ENCODE data around the gene TGFB2.

DNA sequence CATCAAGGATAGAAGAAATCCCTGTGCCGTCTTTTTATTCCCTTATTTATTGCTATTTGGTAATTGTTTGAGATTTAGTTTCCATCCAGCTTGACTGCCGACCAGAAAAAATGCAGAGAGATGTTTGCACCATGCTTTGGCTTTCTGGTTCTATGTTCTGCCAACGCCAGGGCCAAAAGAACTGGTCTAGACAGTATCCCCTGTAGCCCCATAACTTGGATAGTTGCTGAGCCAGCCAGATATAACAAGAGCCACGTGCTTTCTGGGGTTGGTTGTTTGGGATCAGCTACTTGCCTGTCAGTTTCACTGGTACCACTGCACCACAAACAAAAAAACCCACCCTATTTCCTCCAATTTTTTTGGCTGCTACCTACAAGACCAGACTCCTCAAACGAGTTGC lies 99.0 kb downstream of the TGFB2 start:
- TF ChIP-seq, protein P1, sequence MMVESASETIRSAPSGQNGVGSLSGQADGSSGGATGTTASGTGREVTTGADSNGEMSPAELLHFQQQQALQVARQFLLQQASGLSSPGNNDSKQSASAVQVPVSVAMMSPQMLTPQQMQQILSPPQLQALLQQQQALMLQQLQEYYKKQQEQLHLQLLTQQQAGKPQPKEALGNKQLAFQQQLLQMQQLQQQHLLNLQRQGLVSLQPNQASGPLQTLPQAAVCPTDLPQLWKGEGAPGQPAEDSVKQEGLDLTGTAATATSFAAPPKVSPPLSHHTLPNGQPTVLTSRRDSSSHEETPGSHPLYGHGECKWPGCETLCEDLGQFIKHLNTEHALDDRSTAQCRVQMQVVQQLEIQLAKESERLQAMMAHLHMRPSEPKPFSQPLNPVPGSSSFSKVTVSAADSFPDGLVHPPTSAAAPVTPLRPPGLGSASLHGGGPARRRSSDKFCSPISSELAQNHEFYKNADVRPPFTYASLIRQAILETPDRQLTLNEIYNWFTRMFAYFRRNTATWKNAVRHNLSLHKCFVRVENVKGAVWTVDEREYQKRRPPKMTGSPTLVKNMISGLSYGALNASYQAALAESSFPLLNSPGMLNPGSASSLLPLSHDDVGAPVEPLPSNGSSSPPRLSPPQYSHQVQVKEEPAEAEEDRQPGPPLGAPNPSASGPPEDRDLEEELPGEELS (CRISPR knock-in tag; IDR thresholded peaks at IDR 0.05): no peak
- TF ChIP-seq TEAD4 (CRISPR knock-in tag; IDR thresholded peaks at IDR 0.05) (no peak), GABPB1 (CRISPR knock-in tag; IDR thresholded peaks at IDR 0.05) (no peak), FOXJ3 (CRISPR knock-in tag; IDR thresholded peaks at IDR 0.05; ENCODE audit: borderline replicate concordance) (no peak), ZNF121 (CRISPR knock-in tag; IDR thresholded peaks at IDR 0.05) (no peak), NR1H2 (CRISPR knock-in tag; IDR thresholded peaks at IDR 0.05) (no peak), CREB1 (CRISPR knock-in tag; IDR thresholded peaks at IDR 0.05) (no peak), FOXK1 (CRISPR knock-in tag; IDR thresholded peaks at IDR 0.05) (no peak), NFYB (CRISPR knock-in tag; conservative IDR thresholded peaks at IDR 0.05; ENCODE audit: low read depth) (no peak)
- TF ChIP-seq, protein P2, sequence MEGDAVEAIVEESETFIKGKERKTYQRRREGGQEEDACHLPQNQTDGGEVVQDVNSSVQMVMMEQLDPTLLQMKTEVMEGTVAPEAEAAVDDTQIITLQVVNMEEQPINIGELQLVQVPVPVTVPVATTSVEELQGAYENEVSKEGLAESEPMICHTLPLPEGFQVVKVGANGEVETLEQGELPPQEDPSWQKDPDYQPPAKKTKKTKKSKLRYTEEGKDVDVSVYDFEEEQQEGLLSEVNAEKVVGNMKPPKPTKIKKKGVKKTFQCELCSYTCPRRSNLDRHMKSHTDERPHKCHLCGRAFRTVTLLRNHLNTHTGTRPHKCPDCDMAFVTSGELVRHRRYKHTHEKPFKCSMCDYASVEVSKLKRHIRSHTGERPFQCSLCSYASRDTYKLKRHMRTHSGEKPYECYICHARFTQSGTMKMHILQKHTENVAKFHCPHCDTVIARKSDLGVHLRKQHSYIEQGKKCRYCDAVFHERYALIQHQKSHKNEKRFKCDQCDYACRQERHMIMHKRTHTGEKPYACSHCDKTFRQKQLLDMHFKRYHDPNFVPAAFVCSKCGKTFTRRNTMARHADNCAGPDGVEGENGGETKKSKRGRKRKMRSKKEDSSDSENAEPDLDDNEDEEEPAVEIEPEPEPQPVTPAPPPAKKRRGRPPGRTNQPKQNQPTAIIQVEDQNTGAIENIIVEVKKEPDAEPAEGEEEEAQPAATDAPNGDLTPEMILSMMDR (IDR thresholded peaks at IDR 0.05): no peak
- TF ChIP-seq, protein P3, sequence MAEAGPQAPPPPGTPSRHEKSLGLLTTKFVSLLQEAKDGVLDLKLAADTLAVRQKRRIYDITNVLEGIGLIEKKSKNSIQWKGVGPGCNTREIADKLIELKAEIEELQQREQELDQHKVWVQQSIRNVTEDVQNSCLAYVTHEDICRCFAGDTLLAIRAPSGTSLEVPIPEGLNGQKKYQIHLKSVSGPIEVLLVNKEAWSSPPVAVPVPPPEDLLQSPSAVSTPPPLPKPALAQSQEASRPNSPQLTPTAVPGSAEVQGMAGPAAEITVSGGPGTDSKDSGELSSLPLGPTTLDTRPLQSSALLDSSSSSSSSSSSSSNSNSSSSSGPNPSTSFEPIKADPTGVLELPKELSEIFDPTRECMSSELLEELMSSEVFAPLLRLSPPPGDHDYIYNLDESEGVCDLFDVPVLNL (CRISPR knock-in tag; IDR thresholded peaks at IDR 0.05; ENCODE audit: borderline replicate concordance, low read depth): no peak
- TF ChIP-seq, protein P4, sequence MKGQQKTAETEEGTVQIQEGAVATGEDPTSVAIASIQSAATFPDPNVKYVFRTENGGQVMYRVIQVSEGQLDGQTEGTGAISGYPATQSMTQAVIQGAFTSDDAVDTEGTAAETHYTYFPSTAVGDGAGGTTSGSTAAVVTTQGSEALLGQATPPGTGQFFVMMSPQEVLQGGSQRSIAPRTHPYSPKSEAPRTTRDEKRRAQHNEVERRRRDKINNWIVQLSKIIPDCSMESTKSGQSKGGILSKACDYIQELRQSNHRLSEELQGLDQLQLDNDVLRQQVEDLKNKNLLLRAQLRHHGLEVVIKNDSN (CRISPR knock-in tag; IDR thresholded peaks at IDR 0.05): no peak
- TF ChIP-seq, protein P5, sequence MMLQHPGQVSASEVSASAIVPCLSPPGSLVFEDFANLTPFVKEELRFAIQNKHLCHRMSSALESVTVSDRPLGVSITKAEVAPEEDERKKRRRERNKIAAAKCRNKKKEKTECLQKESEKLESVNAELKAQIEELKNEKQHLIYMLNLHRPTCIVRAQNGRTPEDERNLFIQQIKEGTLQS (CRISPR knock-in tag; conservative IDR thresholded peaks at IDR 0.05): no peak
- TF ChIP-seq, protein P6, sequence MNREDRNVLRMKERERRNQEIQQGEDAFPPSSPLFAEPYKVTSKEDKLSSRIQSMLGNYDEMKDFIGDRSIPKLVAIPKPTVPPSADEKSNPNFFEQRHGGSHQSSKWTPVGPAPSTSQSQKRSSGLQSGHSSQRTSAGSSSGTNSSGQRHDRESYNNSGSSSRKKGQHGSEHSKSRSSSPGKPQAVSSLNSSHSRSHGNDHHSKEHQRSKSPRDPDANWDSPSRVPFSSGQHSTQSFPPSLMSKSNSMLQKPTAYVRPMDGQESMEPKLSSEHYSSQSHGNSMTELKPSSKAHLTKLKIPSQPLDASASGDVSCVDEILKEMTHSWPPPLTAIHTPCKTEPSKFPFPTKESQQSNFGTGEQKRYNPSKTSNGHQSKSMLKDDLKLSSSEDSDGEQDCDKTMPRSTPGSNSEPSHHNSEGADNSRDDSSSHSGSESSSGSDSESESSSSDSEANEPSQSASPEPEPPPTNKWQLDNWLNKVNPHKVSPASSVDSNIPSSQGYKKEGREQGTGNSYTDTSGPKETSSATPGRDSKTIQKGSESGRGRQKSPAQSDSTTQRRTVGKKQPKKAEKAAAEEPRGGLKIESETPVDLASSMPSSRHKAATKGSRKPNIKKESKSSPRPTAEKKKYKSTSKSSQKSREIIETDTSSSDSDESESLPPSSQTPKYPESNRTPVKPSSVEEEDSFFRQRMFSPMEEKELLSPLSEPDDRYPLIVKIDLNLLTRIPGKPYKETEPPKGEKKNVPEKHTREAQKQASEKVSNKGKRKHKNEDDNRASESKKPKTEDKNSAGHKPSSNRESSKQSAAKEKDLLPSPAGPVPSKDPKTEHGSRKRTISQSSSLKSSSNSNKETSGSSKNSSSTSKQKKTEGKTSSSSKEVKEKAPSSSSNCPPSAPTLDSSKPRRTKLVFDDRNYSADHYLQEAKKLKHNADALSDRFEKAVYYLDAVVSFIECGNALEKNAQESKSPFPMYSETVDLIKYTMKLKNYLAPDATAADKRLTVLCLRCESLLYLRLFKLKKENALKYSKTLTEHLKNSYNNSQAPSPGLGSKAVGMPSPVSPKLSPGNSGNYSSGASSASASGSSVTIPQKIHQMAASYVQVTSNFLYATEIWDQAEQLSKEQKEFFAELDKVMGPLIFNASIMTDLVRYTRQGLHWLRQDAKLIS (CRISPR knock-in tag; IDR thresholded peaks at IDR 0.05; ENCODE audit: borderline replicate concordance): no peak

Data from WTC11 (cell line).